Neutrophil (primary cell): Measurements from ENCODE around the gene ASB13.

Experiments used
- H3K27ac ChIP-seq: fragments of 200-600 bp; sonication (generic); 2 replicates; pipeline ENCODE4 v1.5.1; 2016; ENCODE audit warnings: mild to moderate bottlenecking, moderate library complexity
- H3K27me3 ChIP-seq: fragments of 200-600 bp; sonication (generic); 2 replicates; pipeline ENCODE4 v1.6.0; 2016; ENCODE audit warnings: mild to moderate bottlenecking
- H3K36me3 ChIP-seq: fragments of 200-600 bp; sonication (generic); 2 replicates; pipeline ENCODE4 v1.5.1; 2017
- H3K4me1 ChIP-seq, 2 experiments: fragments of 200-600 bp in 1 of 2; sonication (generic) in 1 of 2; 1 replicate in 1 of 2; 2 replicates in 1 of 2; pipeline versions ENCODE4 v1.5.1 to v1.6.1; 2013 to 2016; ENCODE audit warnings: low read depth in 1 of 2, low read length in 1 of 2, mild to moderate bottlenecking in 1 of 2, moderate library complexity in 1 of 2; ENCODE audit not compliant: control insufficient read depth in 1 of 2, insufficient read depth in 1 of 2
- H3K4me3 ChIP-seq, 2 experiments: fragments of 200-600 bp in 1 of 2; sonication (generic) in 1 of 2; 1 replicate in 1 of 2; 2 replicates in 1 of 2; pipeline ENCODE4 v1.5.1; 2013 to 2016; ENCODE audit warnings: low read depth in 1 of 2, low read length in 1 of 2, mild to moderate bottlenecking in 1 of 2, moderate library complexity in 1 of 2
- H3K9me3 ChIP-seq: fragments of 200-600 bp; sonication (generic); 2 replicates; pipeline ENCODE4 v1.5.1; 2016
- TF ChIP-seq, protein P1 (sequence below): fragments of 200-600 bp; sonication (generic); IDR thresholded peaks from 2 replicates; pipeline ENCODE4 v1.5.1; 2016; ENCODE audit warnings: antibody characterized with exemption

Gene ASB13

DNA sequence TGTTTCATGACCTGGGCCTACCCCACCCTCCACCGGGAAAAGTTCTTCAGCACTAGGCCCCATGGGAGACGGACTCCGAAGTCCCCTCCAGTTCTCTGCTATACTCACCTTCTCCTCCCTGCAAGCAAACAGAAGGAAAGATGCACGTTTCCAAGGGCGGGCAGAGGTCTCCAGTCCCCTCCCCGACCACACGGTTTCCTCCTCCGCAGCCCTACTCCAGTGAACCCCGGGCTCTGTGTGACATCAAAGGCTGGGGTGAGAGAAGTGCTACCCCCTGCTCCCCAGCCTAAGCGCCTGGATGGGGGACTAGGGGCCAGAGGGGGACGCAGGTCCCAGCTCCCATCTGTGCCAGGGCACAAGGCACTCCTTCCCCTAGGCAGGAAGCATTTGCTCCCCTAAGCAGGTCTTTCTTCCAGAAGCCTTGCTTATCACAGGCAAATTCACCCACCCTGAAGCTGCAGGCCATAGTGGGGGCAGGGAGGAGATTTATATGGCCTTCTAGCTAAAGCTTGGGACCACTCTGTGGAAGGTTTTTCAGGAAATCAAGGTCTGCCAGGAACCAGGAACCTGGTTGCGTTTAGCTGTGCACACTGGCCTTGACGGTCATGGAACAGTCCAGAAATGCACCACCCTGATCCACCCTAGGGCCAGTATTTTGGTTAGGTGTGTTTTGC, 52.8 kb downstream of the ASB13 start:
- Histone ChIP-seq H3K27ac (no peak overlapping the region), H3K4me1 (no peaks in the 10 kb centered on the region), H3K27me3 (peaks cover 6% of the 10 kb centered on the region), H3K36me3 (no peaks in the 10 kb centered on the region), H3K9me3 (no peaks in the 10 kb centered on the region), H3K4me3 (no peak overlapping the region)
- TF ChIP-seq, protein P1, sequence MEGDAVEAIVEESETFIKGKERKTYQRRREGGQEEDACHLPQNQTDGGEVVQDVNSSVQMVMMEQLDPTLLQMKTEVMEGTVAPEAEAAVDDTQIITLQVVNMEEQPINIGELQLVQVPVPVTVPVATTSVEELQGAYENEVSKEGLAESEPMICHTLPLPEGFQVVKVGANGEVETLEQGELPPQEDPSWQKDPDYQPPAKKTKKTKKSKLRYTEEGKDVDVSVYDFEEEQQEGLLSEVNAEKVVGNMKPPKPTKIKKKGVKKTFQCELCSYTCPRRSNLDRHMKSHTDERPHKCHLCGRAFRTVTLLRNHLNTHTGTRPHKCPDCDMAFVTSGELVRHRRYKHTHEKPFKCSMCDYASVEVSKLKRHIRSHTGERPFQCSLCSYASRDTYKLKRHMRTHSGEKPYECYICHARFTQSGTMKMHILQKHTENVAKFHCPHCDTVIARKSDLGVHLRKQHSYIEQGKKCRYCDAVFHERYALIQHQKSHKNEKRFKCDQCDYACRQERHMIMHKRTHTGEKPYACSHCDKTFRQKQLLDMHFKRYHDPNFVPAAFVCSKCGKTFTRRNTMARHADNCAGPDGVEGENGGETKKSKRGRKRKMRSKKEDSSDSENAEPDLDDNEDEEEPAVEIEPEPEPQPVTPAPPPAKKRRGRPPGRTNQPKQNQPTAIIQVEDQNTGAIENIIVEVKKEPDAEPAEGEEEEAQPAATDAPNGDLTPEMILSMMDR, result no peak

DNA sequence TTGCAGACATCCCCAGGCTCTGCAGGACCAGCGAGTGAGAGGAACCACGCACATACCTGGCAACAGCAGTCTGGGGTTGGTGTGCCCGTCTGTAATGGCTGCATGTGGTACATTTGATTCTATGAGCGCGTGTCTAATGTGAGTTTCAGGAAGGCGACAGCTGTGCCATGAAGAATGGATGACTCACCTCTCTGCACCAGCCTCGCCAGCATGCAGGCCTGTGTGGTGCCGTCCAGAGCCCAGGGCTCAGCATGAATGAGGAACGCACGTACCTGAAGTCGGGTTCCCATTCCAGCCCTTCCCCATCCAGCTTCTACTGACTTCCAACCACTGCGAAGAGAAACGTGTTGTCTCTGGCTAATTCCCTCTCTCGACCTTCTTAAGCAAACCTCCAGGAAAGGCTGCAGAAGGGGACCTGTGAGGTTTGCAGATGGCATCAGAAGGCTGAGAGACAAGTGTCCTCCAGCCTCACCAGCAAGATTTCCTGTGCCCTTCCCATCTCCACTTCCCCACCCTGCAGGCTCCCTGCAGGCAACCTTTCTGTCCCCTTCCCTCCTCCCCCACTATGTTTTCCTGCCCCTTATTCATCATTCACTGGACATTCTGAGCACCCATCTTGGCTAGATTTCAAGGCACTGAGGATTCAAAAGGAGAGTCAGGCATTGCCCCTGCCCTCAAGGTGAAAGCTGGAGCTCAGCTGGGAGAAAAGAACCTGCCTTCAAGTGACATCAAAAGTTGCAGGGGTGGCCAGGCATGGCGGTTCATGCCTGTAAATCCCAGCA, 54.3 kb downstream of the ASB13 start:
- TF ChIP-seq, protein P1, result no peak
- Histone ChIP-seq H3K36me3 (no peaks in the 10 kb centered on the region), H3K4me3 (no peak overlapping the region), H3K27me3 (peaks cover 6% of the 10 kb centered on the region), H3K4me1 (no peaks in the 10 kb centered on the region), H3K27ac (no peak overlapping the region), H3K9me3 (no peaks in the 10 kb centered on the region)

- no peaks in the 10 kb centered on the region for H3K4me1 ChIP-seq
- no peak overlapping the region for H3K27ac ChIP-seq
- H3K9me3 ChIP-seq, result no peaks in the 10 kb centered on the region
- TF ChIP-seq, protein P1, result no peak
- no peak overlapping the region for H3K4me3 ChIP-seq
- peaks cover 6% of the 10 kb centered on the region for H3K27me3 ChIP-seq
- H3K36me3 ChIP-seq, result no peaks in the 10 kb centered on the region
Measured at GRCh38 chr10:5609952-5610616, 56.3 kb downstream of the ASB13 start.

- no peak overlapping the region for H3K27ac ChIP-seq
- no peaks in the 10 kb centered on the region for H3K36me3 ChIP-seq
- H3K4me1 ChIP-seq, result no peaks in the 10 kb centered on the region
- H3K27me3 ChIP-seq, result peaks cover 6% of the 10 kb centered on the region
- no peak overlapping the region for H3K4me3 ChIP-seq
- no peaks in the 10 kb centered on the region for H3K9me3 ChIP-seq
- TF ChIP-seq, protein P1, result no peak
Measured at GRCh38 chr10:5608608-5609220, 57.7 kb downstream of the ASB13 start.

- no peaks in the 10 kb centered on the region for H3K36me3 ChIP-seq
- peaks cover 6% of the 10 kb centered on the region for H3K27me3 ChIP-seq
- no peaks in the 10 kb centered on the region for H3K9me3 ChIP-seq
- no peaks in the 10 kb centered on the region for H3K4me1 ChIP-seq
- H3K27ac ChIP-seq, result no peak overlapping the region
- no peak overlapping the region for H3K4me3 ChIP-seq
- TF ChIP-seq, protein P1, result no peak
Measured at GRCh38 chr10:5607594-5607993, 58.8 kb downstream of the ASB13 start.
